ENCODE measurements around the gene HPS3.
"Not testable (repeated sequence)": the region's sequence is repeated elsewhere in the genome, so short reads cannot be mapped to it uniquely, and the experiment has no call there.

HPS3 gene

GRCh38 chr3:149095487-149095886 lies 34.0 kb upstream of the HPS3 start:
- no peak for DNase-seq (ENCODE audit: low read depth in 1 of 2, low spot score in 1 of 2)
- in situ Hi-C loops (cut with HindIII; ENCODE audit: low pct_unique_long_range_greater_than_20kb, low sequenced_read_pairs), result no loop called here
- no peak for TF ChIP-seq JUND (IDR thresholded peaks at IDR 0.05; ENCODE audit: low read depth)

GRCh38 chr3:149097987-149098386 lies 31.5 kb upstream of the HPS3 start:
- in situ Hi-C loops (cut with HindIII; ENCODE audit: low pct_unique_long_range_greater_than_20kb, low sequenced_read_pairs); DNase-seq (ENCODE audit: low read depth in 1 of 2, low spot score in 1 of 2): not testable (repeated sequence)

GRCh38 chr3:149101154-149101553 lies 28.3 kb upstream of the HPS3 start:
- DNase-seq (ENCODE audit: low read depth in 1 of 2, low spot score in 1 of 2), result no peak
- no peak for TF ChIP-seq JUND (IDR thresholded peaks at IDR 0.05; ENCODE audit: low read depth)
- in situ Hi-C loops (cut with HindIII; ENCODE audit: low pct_unique_long_range_greater_than_20kb, low sequenced_read_pairs), result no loop called here

GRCh38 chr3:149101641-149102040 lies 27.8 kb upstream of the HPS3 start:
- in situ Hi-C loops (cut with HindIII; ENCODE audit: low pct_unique_long_range_greater_than_20kb, low sequenced_read_pairs), result no loop called here
- no peak for TF ChIP-seq JUND (IDR thresholded peaks at IDR 0.05; ENCODE audit: low read depth)
- DNase-seq (ENCODE audit: low read depth in 1 of 2, low spot score in 1 of 2), result no peak

- in situ Hi-C loops (cut with HindIII; ENCODE audit: low pct_unique_long_range_greater_than_20kb, low sequenced_read_pairs), result no loop called here
- TF ChIP-seq JUND (IDR thresholded peaks at IDR 0.05; ENCODE audit: low read depth), result no peak
- no peak for DNase-seq (ENCODE audit: low read depth in 1 of 2, low spot score in 1 of 2)
Observed at GRCh38 chr3:149104484-149104883, 25.0 kb upstream of the HPS3 start.

GRCh38 chr3:149114458-149114857 lies 15.0 kb upstream of the HPS3 start:
- in situ Hi-C loops (cut with HindIII; ENCODE audit: low pct_unique_long_range_greater_than_20kb, low sequenced_read_pairs), result no loop called here
- no peak for DNase-seq (ENCODE audit: low read depth in 1 of 2, low spot score in 1 of 2)
- TF ChIP-seq JUND (IDR thresholded peaks at IDR 0.05; ENCODE audit: low read depth), result no peak

GRCh38 chr3:149115114-149115513 lies 14.3 kb upstream of the HPS3 start:
- peak in 1 of 2 experiments; percentile 15 for DNase-seq (ENCODE audit: low read depth in 1 of 2, low spot score in 1 of 2)
- no peak for TF ChIP-seq JUND (IDR thresholded peaks at IDR 0.05; ENCODE audit: low read depth)
- in situ Hi-C loops (cut with HindIII; ENCODE audit: low pct_unique_long_range_greater_than_20kb, low sequenced_read_pairs), result no loop called here

GRCh38 chr3:149118724-149119123 lies 10.7 kb upstream of the HPS3 start:
- no peak for DNase-seq (ENCODE audit: low read depth in 1 of 2, low spot score in 1 of 2)
- in situ Hi-C loops (cut with HindIII; ENCODE audit: low pct_unique_long_range_greater_than_20kb, low sequenced_read_pairs), result no loop called here
- no peak for TF ChIP-seq JUND (IDR thresholded peaks at IDR 0.05; ENCODE audit: low read depth)

GRCh38 chr3:149119466-149119865 lies 10.0 kb upstream of the HPS3 start:
- in situ Hi-C loops (cut with HindIII; ENCODE audit: low pct_unique_long_range_greater_than_20kb, low sequenced_read_pairs), result no loop called here
- no peak for TF ChIP-seq JUND (IDR thresholded peaks at IDR 0.05; ENCODE audit: low read depth)
- no peak for DNase-seq (ENCODE audit: low read depth in 1 of 2, low spot score in 1 of 2)

- no peak for TF ChIP-seq JUND (IDR thresholded peaks at IDR 0.05; ENCODE audit: low read depth)
- in situ Hi-C loops (cut with HindIII; ENCODE audit: low pct_unique_long_range_greater_than_20kb, low sequenced_read_pairs), result no loop called here
- DNase-seq (ENCODE audit: low read depth in 1 of 2, low spot score in 1 of 2), result peak; percentile 67 to 80
Observed at GRCh38 chr3:149120051-149120972, 9.1 kb upstream of the HPS3 start.

GRCh38 chr3:149122721-149123578 lies 6.5 kb upstream of the HPS3 start:
- no peak for TF ChIP-seq JUND (IDR thresholded peaks at IDR 0.05; ENCODE audit: low read depth)
- no peak for DNase-seq (ENCODE audit: low read depth in 1 of 2, low spot score in 1 of 2)
- in situ Hi-C loops (cut with HindIII; ENCODE audit: low pct_unique_long_range_greater_than_20kb, low sequenced_read_pairs), result no loop called here

- DNase-seq (ENCODE audit: low read depth in 1 of 2, low spot score in 1 of 2), result peak in 1 of 2 experiments; percentile 11
- in situ Hi-C loops (cut with HindIII; ENCODE audit: low pct_unique_long_range_greater_than_20kb, low sequenced_read_pairs), result no loop called here
- no peak for TF ChIP-seq JUND (IDR thresholded peaks at IDR 0.05; ENCODE audit: low read depth)
Observed at GRCh38 chr3:149128821-149129220, 617 bp upstream of the HPS3 start.

GRCh38 chr3:149131589-149131988 lies 2.2 kb downstream of the HPS3 start:
- no peak for DNase-seq (ENCODE audit: low read depth in 1 of 2, low spot score in 1 of 2)

More at GRCh38 chr3:149131589-149131988, 2.2 kb downstream of the HPS3 start:
- TF ChIP-seq JUND (IDR thresholded peaks at IDR 0.05; ENCODE audit: low read depth), result no peak
- in situ Hi-C loops (cut with HindIII; ENCODE audit: low pct_unique_long_range_greater_than_20kb, low sequenced_read_pairs), result no loop called here

Measured in T47D (cell line).